Keratinocyte (primary cell): Measurements from ENCODE around the gene EPHA3. TPM values are rescaled to one million over a fixed set of nuclear protein-coding genes. Genes with fewer than 3 reads are reported as not detected.

Experiments
- DNase-seq: peaks from one replicate; pipeline ENCODE4 v3.0.0-alpha.2; 2011; ENCODE audit warnings: low read depth, missing footprints, low spot score
- FAIRE-seq: peaks from 2 replicates; lab custom pipeline; 2011; peaks lifted over from hg19 to GRCh38; lab: Jason Lieb, UNC
- H2AFZ ChIP-seq: 2 replicates; pipeline ENCODE4 v1.6.0; 2012; ENCODE audit warnings: low read length, control low read depth, inconsistent platforms; ENCODE audit not compliant: control insufficient read depth
- H3K27ac ChIP-seq: 2 replicates; pipeline ENCODE4 v1.5.1; 2011; ENCODE audit warnings: low read length; ENCODE audit not compliant: control insufficient read depth, insufficient read depth
- H3K27me3 ChIP-seq: 3 replicates; pipeline ENCODE4 v1.6.0; 2011; ENCODE audit warnings: low read length; ENCODE audit not compliant: control insufficient read depth, insufficient read depth; ENCODE audit errors: extremely low read depth
- H3K36me3 ChIP-seq, 2 experiments: 2 replicates in 1 of 2; 3 replicates in 1 of 2; pipeline ENCODE4 v1.5.1; 2011; ENCODE audit warnings: low read length in 2 of 2, mild to moderate bottlenecking in 1 of 2; ENCODE audit not compliant: control insufficient read depth in 2 of 2, insufficient read depth in 2 of 2; ENCODE audit errors: extremely low read depth in 1 of 2
- H3K4me1 ChIP-seq: 3 replicates; pipeline ENCODE4 v1.5.1; 2011; ENCODE audit warnings: low read length; ENCODE audit not compliant: control insufficient read depth, insufficient read depth; ENCODE audit errors: extremely low read depth
- H3K4me2 ChIP-seq: 3 replicates; pipeline ENCODE4 v1.6.0; 2011; ENCODE audit warnings: low read depth, low read length; ENCODE audit not compliant: control insufficient read depth, insufficient read depth; ENCODE audit errors: extremely low read depth
- H3K4me3 ChIP-seq, 3 experiments: fragments of 200-600 bp in 1 of 3; sonication (generic) in 1 of 3; 2 replicates in 2 of 3; 3 replicates in 1 of 3; pipeline ENCODE4 v1.5.1; 2011 to 2016; ENCODE audit warnings: low read length in 3 of 3, mild to moderate bottlenecking in 3 of 3, control low read depth in 2 of 3, inconsistent platforms in 1 of 3, low read depth in 1 of 3, mixed read lengths in 1 of 3, mixed run types in 1 of 3, moderate library complexity in 1 of 3; ENCODE audit not compliant: control insufficient read depth in 2 of 3, insufficient read depth in 2 of 3; ENCODE audit errors: extremely low read depth in 1 of 3
- H3K79me2 ChIP-seq: 2 replicates; pipeline ENCODE4 v1.6.0; 2012; ENCODE audit warnings: low read length; ENCODE audit not compliant: control insufficient read depth, insufficient read depth
- H3K9ac ChIP-seq: 3 replicates; pipeline ENCODE4 v1.6.0; 2011; ENCODE audit warnings: low read length; ENCODE audit not compliant: control insufficient read depth, insufficient read depth; ENCODE audit errors: extremely low read depth
- H3K9me1 ChIP-seq: 3 replicates; pipeline ENCODE4 v1.6.0; 2011; ENCODE audit warnings: low read length; ENCODE audit not compliant: control insufficient read depth, insufficient read depth; ENCODE audit errors: extremely low read depth
- H3K9me3 ChIP-seq: 2 replicates; pipeline ENCODE4 v1.5.1; 2012; ENCODE audit warnings: low read depth, low read length; ENCODE audit not compliant: control insufficient read depth
- H4K20me1 ChIP-seq: 3 replicates; pipeline ENCODE4 v1.6.0; 2011; ENCODE audit warnings: low read length; ENCODE audit not compliant: control insufficient read depth, insufficient read depth; ENCODE audit errors: extremely low read depth
- EZH2 ChIP-seq: IDR thresholded peaks from one replicate; pipeline ENCODE4 v1.6.1; 2012; ENCODE audit warnings: inconsistent platforms, mild to moderate bottlenecking, low read length, moderate library complexity
- dilution Hi-C: fragments of 300-500 bp; cut with MboI; formaldehyde crosslinking; loops from one replicate; pipeline ENCODE4 v1.7.0; 2020; ENCODE audit warnings: low sequenced_read_pairs; ENCODE audit not compliant: extremely low pct_ligation_motif_present
- polyA plus RNA-seq, 5 experiments: library from polyadenylated mRNA; depleted of rRNA in 3 of 5; stranded (reverse) in 3 of 5; stranded (forward) in 1 of 5; unstranded in 1 of 5; fragments of >200 nt; gene quantifications; 1 replicate in 1 of 5; 2 replicates in 3 of 5; 3 replicates in 1 of 5; pipeline versions ENCODE4 v1.2.1 to v1.2.3, GENCODE V29; 2011 to 2012; ENCODE audit warnings: missing spikeins in 2 of 5, low read depth in 1 of 5, low replicate concordance in 1 of 5
- TF ChIP-seq, protein P1 (sequence below), 3 experiments: IDR thresholded peaks in 1 of 3; conservative IDR thresholded peaks in 1 of 3; optimal IDR thresholded peaks in 1 of 3; 2 replicates in 2 of 3; 3 replicates in 1 of 3; pipeline versions ENCODE3 to v1.5.1; 2011; ENCODE audit warnings: low read length in 3 of 3, mild to moderate bottlenecking in 3 of 3, moderate library complexity in 2 of 3, control low read depth in 1 of 3, inconsistent platforms in 1 of 3; ENCODE audit not compliant: insufficient read depth in 2 of 3; ENCODE audit errors: extremely low read depth in 1 of 3

Gene EPHA3
- polyA plus RNA-seq, 1 donor (not counting 4 experiments of a cell fraction or from before 2014, with no cell fraction given): 0.13 TPM

DNA sequence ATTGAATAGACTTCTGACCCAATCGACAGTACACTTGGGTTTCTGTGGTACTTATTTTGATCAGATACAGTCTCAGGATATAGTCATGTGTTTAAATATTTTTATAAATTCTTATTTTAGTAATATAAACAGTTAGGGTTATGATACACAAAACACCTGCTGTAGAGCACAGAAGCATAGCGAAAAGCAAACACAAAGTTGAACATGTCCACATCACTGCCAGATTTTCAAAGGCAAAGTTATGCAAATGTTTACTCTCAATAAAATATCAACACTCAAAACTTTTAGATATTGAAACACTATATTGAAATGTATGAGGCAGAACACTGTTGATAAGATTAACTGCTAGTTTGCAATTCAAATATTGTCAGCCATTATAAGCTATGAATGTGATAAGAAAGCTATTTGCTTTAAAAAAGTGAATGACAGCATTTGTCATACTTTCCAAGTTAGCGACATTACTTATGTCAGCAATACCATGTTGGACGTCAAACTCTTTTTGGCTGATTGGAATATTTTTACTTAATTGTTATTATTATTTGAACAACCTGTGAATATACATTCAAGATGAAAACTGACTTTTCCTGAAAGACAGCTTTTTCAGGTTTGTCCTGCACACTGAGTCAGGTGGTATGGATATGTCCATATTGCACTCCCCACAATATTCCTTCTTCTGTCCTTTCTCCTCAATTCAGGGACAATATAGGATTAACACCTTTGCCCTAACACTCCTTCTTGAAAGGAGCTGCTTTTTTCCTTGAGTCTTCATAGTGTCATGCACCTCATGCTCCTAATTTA is 367.1 kb downstream of the EPHA3 start:
- Histone ChIP-seq H3K4me3 (no peak overlapping the region), H2AFZ (no peak overlapping the region), H4K20me1 (no peaks in the 10 kb centered on the region), H3K4me2 (no peak overlapping the region), H3K36me3 (no peaks in the 10 kb centered on the region), H3K9ac (no peak overlapping the region), H3K27ac (no peak overlapping the region), H3K9me1 (no peaks in the 10 kb centered on the region), H3K4me1 (no peaks in the 10 kb centered on the region), H3K27me3 (no peaks in the 10 kb centered on the region), H3K9me3 (no peaks in the 10 kb centered on the region), H3K79me2 (no peaks in the 10 kb centered on the region)
- dilution Hi-C loops: no loop called here
- FAIRE-seq (no peak), DNase-seq (no peak)
- TF ChIP-seq, protein P1, sequence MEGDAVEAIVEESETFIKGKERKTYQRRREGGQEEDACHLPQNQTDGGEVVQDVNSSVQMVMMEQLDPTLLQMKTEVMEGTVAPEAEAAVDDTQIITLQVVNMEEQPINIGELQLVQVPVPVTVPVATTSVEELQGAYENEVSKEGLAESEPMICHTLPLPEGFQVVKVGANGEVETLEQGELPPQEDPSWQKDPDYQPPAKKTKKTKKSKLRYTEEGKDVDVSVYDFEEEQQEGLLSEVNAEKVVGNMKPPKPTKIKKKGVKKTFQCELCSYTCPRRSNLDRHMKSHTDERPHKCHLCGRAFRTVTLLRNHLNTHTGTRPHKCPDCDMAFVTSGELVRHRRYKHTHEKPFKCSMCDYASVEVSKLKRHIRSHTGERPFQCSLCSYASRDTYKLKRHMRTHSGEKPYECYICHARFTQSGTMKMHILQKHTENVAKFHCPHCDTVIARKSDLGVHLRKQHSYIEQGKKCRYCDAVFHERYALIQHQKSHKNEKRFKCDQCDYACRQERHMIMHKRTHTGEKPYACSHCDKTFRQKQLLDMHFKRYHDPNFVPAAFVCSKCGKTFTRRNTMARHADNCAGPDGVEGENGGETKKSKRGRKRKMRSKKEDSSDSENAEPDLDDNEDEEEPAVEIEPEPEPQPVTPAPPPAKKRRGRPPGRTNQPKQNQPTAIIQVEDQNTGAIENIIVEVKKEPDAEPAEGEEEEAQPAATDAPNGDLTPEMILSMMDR (optimal IDR thresholded peaks at IDR 0.05 in 1 of 3, IDR thresholded peaks at IDR 0.05 in 1 of 3, conservative IDR thresholded peaks at IDR 0.05 in 1 of 3; ENCODE audit: extremely low read depth in 1 of 3, insufficient read depth in 2 of 3, low read length in 3 of 3): no peak
- no peak for TF ChIP-seq EZH2

DNA sequence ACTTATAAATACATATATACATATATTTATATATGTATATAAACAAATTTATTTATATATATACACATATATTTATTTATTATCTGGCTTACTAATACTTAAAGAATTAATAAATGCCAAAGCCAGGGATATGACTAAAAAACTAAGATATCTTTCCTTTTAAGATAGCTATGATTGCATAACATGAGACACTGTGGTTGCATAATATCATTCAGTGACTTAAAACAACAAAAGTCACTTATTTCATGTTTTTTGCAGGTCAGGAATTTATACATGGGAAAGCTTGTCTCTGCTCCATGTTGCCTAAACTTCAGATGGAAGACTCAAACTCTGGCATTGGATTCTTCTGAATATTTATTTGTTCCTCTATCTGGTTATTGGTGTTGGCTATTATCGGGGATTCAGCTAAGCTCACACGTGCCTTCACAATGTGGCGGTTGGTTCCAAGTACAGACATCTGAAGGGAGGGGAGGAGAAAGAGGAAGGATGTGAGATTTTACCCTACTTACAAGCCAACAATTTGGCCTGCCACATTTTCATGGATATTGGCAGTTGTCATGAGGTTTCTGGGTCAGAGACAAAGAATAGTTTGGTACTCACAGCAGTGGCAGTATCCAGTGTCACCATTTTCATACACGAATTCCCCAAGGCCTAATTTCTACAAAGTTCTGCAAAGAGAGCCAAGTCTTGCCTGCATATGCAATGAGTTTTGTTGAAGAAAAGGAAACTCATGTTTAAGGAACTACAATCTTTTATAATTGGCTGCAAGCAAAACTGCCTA is 381.6 kb downstream of the EPHA3 start:
- dilution Hi-C loops: no loop called here
- FAIRE-seq: no peak
- no peak for TF ChIP-seq EZH2
- TF ChIP-seq, protein P1 (optimal IDR thresholded peaks at IDR 0.05 in 1 of 3, IDR thresholded peaks at IDR 0.05 in 1 of 3, conservative IDR thresholded peaks at IDR 0.05 in 1 of 3; ENCODE audit: extremely low read depth in 1 of 3, insufficient read depth in 2 of 3, low read length in 3 of 3): no peak

More for the DNA sequence above, 381.6 kb downstream of the EPHA3 start:
- no peaks in the 10 kb centered on the region for H4K20me1 ChIP-seq
- no peak overlapping the region for H3K4me2 ChIP-seq
- H3K27me3 ChIP-seq: no peaks in the 10 kb centered on the region
- H3K9me3 ChIP-seq: no peaks in the 10 kb centered on the region
- H3K36me3 ChIP-seq: no peaks in the 10 kb centered on the region
- H3K9me1 ChIP-seq: no peaks in the 10 kb centered on the region
- H3K4me1 ChIP-seq: no peaks in the 10 kb centered on the region
- H3K9ac ChIP-seq: no peak overlapping the region
- DNase-seq: no peak
- no peak overlapping the region for H3K27ac ChIP-seq
- no peak overlapping the region for H3K4me3 ChIP-seq
- H2AFZ ChIP-seq: no peak overlapping the region
- no peaks in the 10 kb centered on the region for H3K79me2 ChIP-seq
